Neuronal stem cell (in vitro differentiated cells): ENCODE results near the gene INTS6.
A peak's percentile ranks its signal among the peaks of the same experiment; 100 is the strongest.

Experiments
- DNase-seq: peaks from one replicate; pipeline ENCODE4 v3.0.0-alpha.2; 2013; ENCODE audit warnings: low spot score
- H2AFZ ChIP-seq: one replicate; pipeline ENCODE4 v1.6.1; 2013; ENCODE audit warnings: mild to moderate bottlenecking, low read length, inconsistent platforms
- H2AK5ac ChIP-seq: 2 replicates; pipeline ENCODE4 v1.6.1; 2013; ENCODE audit warnings: low read depth, mild to moderate bottlenecking, inconsistent platforms, low read length, moderate library complexity, mixed read lengths
- H2BK120ac ChIP-seq: 2 replicates; pipeline ENCODE4 v1.6.1; 2013; ENCODE audit warnings: low read depth, mild to moderate bottlenecking, inconsistent platforms, low read length, moderate library complexity, mixed read lengths
- H2BK12ac ChIP-seq: one replicate; pipeline ENCODE4 v1.6.1; 2013; ENCODE audit warnings: low read length, inconsistent platforms
- H2BK15ac ChIP-seq: 2 replicates; pipeline ENCODE4 v1.6.1; 2013; ENCODE audit warnings: mild to moderate bottlenecking, low read length, inconsistent platforms, mixed read lengths
- H2BK5ac ChIP-seq: one replicate; pipeline ENCODE4 v1.6.1; 2013; ENCODE audit warnings: inconsistent platforms, mild to moderate bottlenecking, low read length, moderate library complexity
- H3K14ac ChIP-seq: one replicate; pipeline ENCODE4 v1.6.1; 2013; ENCODE audit warnings: low read length, inconsistent platforms
- H3K18ac ChIP-seq: 2 replicates; pipeline ENCODE4 v1.6.1; 2013; ENCODE audit warnings: low read length, inconsistent platforms
- H3K23ac ChIP-seq: 2 replicates; pipeline ENCODE4 v1.6.1; 2013; ENCODE audit warnings: low read depth, mild to moderate bottlenecking, mixed read lengths, low read length, inconsistent platforms; ENCODE audit not compliant: poor library complexity
- H3K27ac ChIP-seq: replicated peaks from 3 replicates; pipeline ENCODE4 v1.5.1; 2013; ENCODE audit warnings: low read length, inconsistent platforms
- H3K27me3 ChIP-seq, 3 experiments: 2 replicates each; pipeline ENCODE4 v1.6.1; 2013; ENCODE audit warnings: low read length in 3 of 3, mild to moderate bottlenecking in 2 of 3, inconsistent platforms in 1 of 3, low read depth in 1 of 3, mixed read lengths in 1 of 3, moderate library complexity in 1 of 3; ENCODE audit not compliant: control insufficient read depth in 3 of 3, insufficient read depth in 3 of 3
- H3K36me3 ChIP-seq, 2 donors: replicated peaks in 1 of 2; 2 replicates each; pipeline ENCODE4 v1.6.1; 2013; ENCODE audit warnings: low read length in 2 of 2; ENCODE audit not compliant: control insufficient read depth in 2 of 2, insufficient read depth in 2 of 2
- H3K4ac ChIP-seq: 2 replicates; pipeline ENCODE4 v1.6.1; 2013; ENCODE audit warnings: inconsistent platforms, mild to moderate bottlenecking, low read length, moderate library complexity
- H3K4me1 ChIP-seq, 2 donors: 1 replicate in 1 of 2; 2 replicates in 1 of 2; pipeline ENCODE4 v1.6.1; 2013; ENCODE audit warnings: low read length in 2 of 2, low read depth in 1 of 2; ENCODE audit not compliant: control insufficient read depth in 2 of 2, insufficient read depth in 1 of 2
- H3K4me2 ChIP-seq: one replicate; pipeline ENCODE4 v1.6.1; 2013; ENCODE audit warnings: mild to moderate bottlenecking, low read length, inconsistent platforms; ENCODE audit not compliant: insufficient read depth, poor library complexity, severe bottlenecking
- H3K4me3 ChIP-seq, 2 donors: 2 replicates each; pipeline ENCODE4 v1.5.1; 2013; ENCODE audit warnings: low read length in 2 of 2, mild to moderate bottlenecking in 2 of 2, inconsistent platforms in 1 of 2, moderate library complexity in 1 of 2
- H3K79me1 ChIP-seq: one replicate; pipeline ENCODE4 v1.6.1; 2013; ENCODE audit warnings: low read depth, mild to moderate bottlenecking, inconsistent platforms, low read length, moderate library complexity
- H3K9ac ChIP-seq: one replicate; pipeline ENCODE4 v1.6.1; 2013; ENCODE audit warnings: mild to moderate bottlenecking, low read depth, low read length, inconsistent platforms; ENCODE audit not compliant: poor library complexity
- H3K9me3 ChIP-seq, 2 donors: replicated peaks in 1 of 2; 2 replicates each; pipeline versions ENCODE3 to v1.6.1; 2013; ENCODE audit warnings: low read length in 2 of 2, mild to moderate bottlenecking in 2 of 2, inconsistent platforms in 1 of 2, low read depth in 1 of 2, mixed read lengths in 1 of 2, moderate library complexity in 1 of 2; ENCODE audit not compliant: control insufficient read depth in 2 of 2, insufficient read depth in 1 of 2
- H4K8ac ChIP-seq: one replicate; pipeline ENCODE4 v1.6.1; 2013; ENCODE audit warnings: low read depth, mild to moderate bottlenecking, inconsistent platforms, low read length, moderate library complexity
- H4K91ac ChIP-seq: one replicate; pipeline ENCODE4 v1.6.1; 2013; ENCODE audit warnings: low read length, low read depth, mild to moderate bottlenecking, inconsistent platforms; ENCODE audit not compliant: poor library complexity
- WGBS, 2 donors: extraction: QIAGEN DNeasy Blood & Tissue Kit; methylation state at CpG; one replicate each; pipeline ENCODE4 v1.1.7; 2013; ENCODE audit warnings: missing lambda C conversion rate in 2 of 2, mixed read lengths in 1 of 2; ENCODE audit not compliant: insufficient read length in 2 of 2, insufficient replicate concordance in 1 of 2; ENCODE audit errors: extremely low coverage in 2 of 2; 5-methylcytosine and 5-hydroxymethylcytosine counted together

The INTS6 gene

GRCh38 chr13:51477653-51478324, 25.0 kb upstream of the INTS6 start:
- Histone ChIP-seq H3K18ac (no peak overlapping the region), H2BK5ac (no peak overlapping the region), H3K14ac (no peak overlapping the region), H2BK12ac (no peak overlapping the region), H3K4me2 (no peak overlapping the region), H3K4ac (no peak overlapping the region), H3K9me3 (no peaks in the 10 kb centered on the region), H2AFZ (no peak overlapping the region), H4K91ac (no peak overlapping the region), H2BK15ac (no peak overlapping the region), H2BK120ac (no peak overlapping the region), H3K79me1 (no peaks in the 10 kb centered on the region), H3K4me3 (no peak overlapping the region), H2AK5ac (no peak overlapping the region), H3K9ac (no peak overlapping the region), H3K23ac (no peak overlapping the region), H4K8ac (no peak overlapping the region), H3K4me1 (no peaks in the 10 kb centered on the region), H3K36me3 (no peaks in the 10 kb centered on the region), H3K27ac (no peak overlapping the region), H3K27me3 (no peaks in the 10 kb centered on the region)
- DNase-seq = no peak
- WGBS, 2 donors = no CpG with 5 or more reads among the region's 2 CpGs

- Histone ChIP-seq H3K14ac (no peak overlapping the region), H3K4ac (no peak overlapping the region), H3K27me3 (no peaks in the 10 kb centered on the region), H3K9ac (no peak overlapping the region), H3K4me1 (no peaks in the 10 kb centered on the region), H3K9me3 (no peaks in the 10 kb centered on the region), H2BK5ac (no peak overlapping the region), H2BK12ac (no peak overlapping the region), H3K18ac (no peak overlapping the region), H2BK120ac (no peak overlapping the region), H4K91ac (no peak overlapping the region), H2BK15ac (no peak overlapping the region), H3K79me1 (no peaks in the 10 kb centered on the region), H3K23ac (no peak overlapping the region), H2AK5ac (no peak overlapping the region), H2AFZ (no peak overlapping the region), H3K27ac (no peak overlapping the region), H3K4me3 (no peak overlapping the region), H3K36me3 (no peaks in the 10 kb centered on the region), H3K4me2 (no peak overlapping the region), H4K8ac (no peak overlapping the region)
- WGBS, 2 donors = no CpG with 5 or more reads among the region's 3 CpGs
- no peak for DNase-seq
These were observed 24.3 kb upstream of the INTS6 start for GRCh38 chr13:51477149-51477548.

DNA sequence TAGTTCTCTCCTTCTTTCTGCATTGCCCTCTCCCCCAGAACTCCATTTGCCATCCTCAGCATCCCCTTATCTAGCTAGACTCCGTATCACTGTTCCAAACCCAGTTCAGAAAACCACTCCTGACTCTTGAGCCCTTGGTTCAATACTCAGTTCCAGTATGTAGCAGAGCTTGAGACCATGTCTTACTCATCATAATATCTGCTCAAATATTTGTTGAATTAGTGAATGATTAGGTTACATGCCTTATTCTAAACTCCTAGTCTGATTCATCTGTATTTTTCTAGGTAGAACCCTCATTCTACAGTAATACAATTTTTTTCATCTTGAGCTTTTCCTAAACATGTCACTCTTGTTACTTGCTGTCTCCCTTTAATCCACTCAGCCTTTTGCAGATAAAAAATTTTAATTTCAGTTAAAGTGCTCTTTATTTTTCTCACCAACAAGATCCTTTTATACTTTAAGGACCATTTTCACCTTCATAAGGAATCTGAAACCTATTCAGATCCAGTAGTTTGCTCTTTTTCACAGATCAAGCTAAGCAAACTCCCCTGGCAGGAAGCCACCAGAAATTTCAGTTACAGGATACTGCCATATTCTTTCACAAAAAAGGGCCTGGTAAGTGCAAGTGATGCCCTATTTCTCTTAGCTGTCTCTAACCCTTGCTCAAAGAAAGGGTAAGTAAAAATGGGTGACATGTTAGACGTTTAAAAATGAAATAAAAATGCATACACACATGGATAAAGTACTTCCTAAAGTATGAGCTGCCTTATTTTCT, 23.1 kb upstream of the INTS6 start:
- Histone ChIP-seq H3K79me1 (no peaks in the 10 kb centered on the region), H3K18ac (no peak overlapping the region), H2BK12ac (no peak overlapping the region), H3K9me3 (no peaks in the 10 kb centered on the region), H2BK120ac (no peak overlapping the region), H3K36me3 (no peaks in the 10 kb centered on the region), H2BK15ac (no peak overlapping the region), H2AFZ (peak overlapping the region; percentile 51), H3K4ac (no peak overlapping the region), H4K91ac (no peak overlapping the region), H2BK5ac (no peak overlapping the region), H3K14ac (no peak overlapping the region), H3K9ac (no peak overlapping the region), H4K8ac (no peak overlapping the region), H3K4me1 (no peaks in the 10 kb centered on the region), H3K27me3 (no peaks in the 10 kb centered on the region), H3K4me2 (no peak overlapping the region), H3K4me3 (no peak overlapping the region), H2AK5ac (no peak overlapping the region), H3K27ac (no peak overlapping the region), H3K23ac (no peak overlapping the region)
- WGBS, 2 donors = no CpG with 5 or more reads among the region's 2 CpGs
- DNase-seq = no peak

DNA sequence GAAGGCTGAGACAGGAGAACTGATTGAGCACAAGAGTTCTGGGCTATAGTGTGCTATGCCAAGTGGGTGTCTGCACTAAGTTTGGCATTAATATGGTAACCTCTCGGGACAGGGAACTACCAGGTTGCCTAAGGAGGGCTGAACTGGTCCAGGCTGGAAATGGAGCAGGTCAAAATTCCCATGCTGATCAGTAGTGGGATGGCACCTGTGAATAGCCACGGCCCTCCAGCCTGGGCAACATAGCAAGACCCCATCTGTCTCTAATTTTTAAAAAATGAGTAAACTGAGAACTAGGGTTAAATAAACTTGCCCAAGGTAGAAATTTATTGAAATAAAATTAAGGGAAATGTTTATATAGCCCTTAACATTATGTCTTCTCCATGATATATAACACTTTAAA, 17.0 kb upstream of the INTS6 start:
- Histone ChIP-seq H3K9ac (no peak overlapping the region), H2AFZ (no peak overlapping the region), H3K4ac (no peak overlapping the region), H3K9me3 (no peaks in the 10 kb centered on the region), H3K4me1 (no peaks in the 10 kb centered on the region), H3K79me1 (no peaks in the 10 kb centered on the region), H3K36me3 (no peaks in the 10 kb centered on the region), H4K91ac (no peak overlapping the region), H2BK120ac (no peak overlapping the region), H3K23ac (no peak overlapping the region), H4K8ac (no peak overlapping the region), H3K4me2 (no peak overlapping the region), H2BK15ac (no peak overlapping the region), H3K27ac (no peak overlapping the region), H2AK5ac (no peak overlapping the region), H3K18ac (no peak overlapping the region), H3K4me3 (no peak overlapping the region), H2BK12ac (no peak overlapping the region), H2BK5ac (no peak overlapping the region), H3K14ac (no peak overlapping the region), H3K27me3 (no peaks in the 10 kb centered on the region)
- no CpG with 5 or more reads among the region's 2 CpGs for WGBS, 2 donors
- DNase-seq = no peak
